Activated CD8-positive, alpha-beta T cell treated with anti-CD3 and anti-CD28 coated beads for 36 hours (primary cell): ENCODE results near the gene SLX9. TPM values are rescaled to one million over a fixed set of nuclear protein-coding genes. Genes with fewer than 3 reads are reported as not detected.

Experiments used
- ATAC-seq: fragments of 200-7000 bp; cut with Tn5 transposase; one replicate; pipeline ENCODE4 v1.10.0; 2021; ENCODE audit warnings: mild to moderate bottlenecking, moderate library complexity
- CTCF ChIA-PET: fragments of 350-600 bp; sonication (Branson Sonifier 250); formaldehyde crosslinking; loops from one replicate; lab custom pipeline; 2021; ENCODE audit warnings: antibody characterized with exemption; lab: Charles Lee
- POLR2A ChIA-PET: fragments of 350-600 bp; sonication (Branson Sonifier 250); formaldehyde crosslinking; loops from one replicate; lab custom pipeline; 2021; ENCODE audit warnings: antibody characterized with exemption; lab: Charles Lee
- DNase-seq: peaks from one replicate; pipeline ENCODE4 v3.0.0-alpha.2; 2020
- H3K27ac Mint-ChIP-seq: one replicate; pipeline ENCODE4 v1.8.0; 2021; ENCODE audit warnings: mild to moderate bottlenecking, mixed read lengths
- H3K27me3 Mint-ChIP-seq: one replicate; pipeline ENCODE4 v1.8.0; 2021; ENCODE audit warnings: mixed read lengths
- H3K36me3 Mint-ChIP-seq: one replicate; pipeline ENCODE4 v1.8.0; 2021; ENCODE audit warnings: low read depth, mixed read lengths
- H3K4me1 Mint-ChIP-seq: one replicate; pipeline ENCODE4 v1.8.0; 2021; ENCODE audit warnings: low read depth, mixed read lengths
- H3K4me3 Mint-ChIP-seq: one replicate; pipeline ENCODE4 v1.8.0; 2021; ENCODE audit warnings: mild to moderate bottlenecking, moderate library complexity, mixed read lengths
- H3K9me3 Mint-ChIP-seq: one replicate; pipeline ENCODE4 v1.8.0; 2021; ENCODE audit warnings: mixed read lengths
- CTCF ChIP-seq: fragments of 200-600 bp; IDR thresholded peaks from one replicate; pipeline ENCODE4 v1.8.0; 2022; ENCODE audit warnings: antibody characterized with exemption, mild to moderate bottlenecking
- intact Hi-C: fragments of 100-400 bp; cut with micrococcal nuclease; formaldehyde crosslinking; loops from one replicate; pipeline ENCODE4 v1.10.0; 2022
- total RNA-seq, 2 experiments: library from RNA; stranded (reverse); gene quantifications; one replicate each; pipeline ENCODE4 v1.2.3, GENCODE V29; 2021

Gene SLX9
- total RNA-seq, 2 experiments from 2014 or later, result 76.0 to 76.5 TPM

DNA sequence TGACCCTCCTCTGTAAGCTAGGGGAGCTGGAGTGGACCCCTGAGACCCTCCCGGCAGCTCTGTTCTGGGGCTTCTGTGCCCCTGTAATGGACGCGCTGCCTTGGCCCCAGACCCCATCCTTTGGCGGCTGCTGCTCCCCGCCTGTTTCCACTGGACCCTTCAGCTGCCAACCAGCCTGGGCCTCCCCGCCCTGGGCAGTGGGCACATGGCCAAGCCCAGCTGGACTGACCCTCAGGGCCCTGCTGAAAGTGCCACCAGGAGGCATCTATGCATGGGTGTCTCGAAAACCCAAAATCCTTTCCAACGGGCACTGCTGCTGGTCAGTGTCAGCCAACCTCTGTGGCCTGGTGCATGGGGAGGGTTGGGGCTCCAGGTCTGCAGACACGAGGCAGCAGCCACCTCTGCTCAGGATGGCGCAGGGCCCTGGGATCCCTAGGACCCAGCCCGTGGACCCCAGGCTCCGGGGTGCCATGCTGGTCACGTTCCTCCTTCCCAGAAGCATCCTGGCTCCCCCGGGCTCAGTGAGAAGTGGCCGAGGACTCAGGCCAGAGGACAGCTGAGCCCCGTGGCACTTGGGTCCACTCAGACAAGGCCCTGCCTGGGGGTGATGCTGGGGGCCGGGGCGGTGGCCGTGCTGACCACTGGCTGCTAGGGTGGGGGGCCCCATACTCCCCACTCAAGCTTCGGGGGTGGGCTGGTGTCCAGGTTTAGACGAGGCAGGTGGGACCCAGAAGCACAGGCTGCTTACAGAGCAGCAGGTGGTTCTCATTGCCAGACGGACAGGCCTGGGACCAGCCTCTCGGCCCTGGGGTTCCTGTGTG, 46.9 kb downstream of the SLX9 start:
- no peak overlapping the region for H3K4me3 Mint-ChIP-seq
- DNase-seq (no peak), ATAC-seq (no peak)
- POLR2A ChIA-PET, result no interaction called here
- CTCF ChIA-PET, result no interaction called here
- H3K9me3 Mint-ChIP-seq, result no peaks in the 10 kb centered on the region
- intact Hi-C loops, result no loop called here
- no peaks in the 10 kb centered on the region for H3K4me1 Mint-ChIP-seq
- no peaks in the 10 kb centered on the region for H3K27me3 Mint-ChIP-seq
- no peaks in the 10 kb centered on the region for H3K36me3 Mint-ChIP-seq
- H3K27ac Mint-ChIP-seq, result no peak overlapping the region
- no peak for TF ChIP-seq CTCF

DNA sequence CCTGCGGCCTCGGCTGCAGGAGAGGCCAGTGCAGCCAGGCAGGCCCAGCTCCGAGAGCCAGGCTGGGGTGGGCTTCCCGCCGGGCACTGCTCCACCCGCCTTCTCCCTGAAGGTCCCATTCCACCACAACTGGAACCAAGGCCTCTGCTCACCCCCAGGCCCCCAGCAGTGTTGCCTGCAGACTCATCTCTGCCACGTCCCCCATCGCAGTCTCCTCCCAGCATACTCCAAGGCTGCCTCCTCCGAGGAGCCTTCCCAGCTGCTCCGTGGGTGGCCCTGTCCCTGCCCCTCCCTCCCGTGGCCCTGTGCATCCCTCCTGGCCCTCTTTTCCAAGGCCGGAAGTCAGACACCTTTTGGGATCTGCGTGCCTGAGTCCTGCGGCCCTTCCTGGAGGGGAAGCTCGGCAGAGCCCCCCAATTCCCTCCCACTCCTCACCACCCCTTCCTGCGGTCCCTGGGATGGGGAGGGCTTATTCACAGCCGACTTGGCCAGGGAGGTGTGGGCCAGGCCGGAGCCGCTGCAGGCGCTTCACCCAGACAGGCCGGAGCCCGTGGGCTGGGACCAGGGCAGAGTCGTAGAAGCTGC, 47.6 kb downstream of the SLX9 start:
- DNase-seq (no peak), ATAC-seq (no peak)
- CTCF ChIA-PET, result no interaction called here
- Mint-ChIP-seq H3K27ac (no peak overlapping the region), H3K36me3 (no peaks in the 10 kb centered on the region), H3K9me3 (no peaks in the 10 kb centered on the region), H3K4me3 (no peak overlapping the region), H3K27me3 (no peaks in the 10 kb centered on the region), H3K4me1 (no peaks in the 10 kb centered on the region)
- intact Hi-C loops, result no loop called here
- no peak for TF ChIP-seq CTCF
- POLR2A ChIA-PET, result no interaction called here

GRCh38 chr21:44987886-44988606, 48.2 kb downstream of the SLX9 start:
- H3K27me3 Mint-ChIP-seq, result no peaks in the 10 kb centered on the region
- H3K27ac Mint-ChIP-seq, result no peak overlapping the region
- ChIA-PET CTCF (no interaction called here), POLR2A (interaction anchor here (0.6 kb wide), 1 partner anchor 27 kb away, joined by 3 read pairs; no protein-coding TSS in a partner anchor)
- H3K4me3 Mint-ChIP-seq, result no peak overlapping the region
- no peak for TF ChIP-seq CTCF
- H3K9me3 Mint-ChIP-seq, result no peaks in the 10 kb centered on the region
- no peaks in the 10 kb centered on the region for H3K4me1 Mint-ChIP-seq
- no peaks in the 10 kb centered on the region for H3K36me3 Mint-ChIP-seq
- DNase-seq (no peak), ATAC-seq (no peak)
- intact Hi-C loops, result no loop called here

DNA sequence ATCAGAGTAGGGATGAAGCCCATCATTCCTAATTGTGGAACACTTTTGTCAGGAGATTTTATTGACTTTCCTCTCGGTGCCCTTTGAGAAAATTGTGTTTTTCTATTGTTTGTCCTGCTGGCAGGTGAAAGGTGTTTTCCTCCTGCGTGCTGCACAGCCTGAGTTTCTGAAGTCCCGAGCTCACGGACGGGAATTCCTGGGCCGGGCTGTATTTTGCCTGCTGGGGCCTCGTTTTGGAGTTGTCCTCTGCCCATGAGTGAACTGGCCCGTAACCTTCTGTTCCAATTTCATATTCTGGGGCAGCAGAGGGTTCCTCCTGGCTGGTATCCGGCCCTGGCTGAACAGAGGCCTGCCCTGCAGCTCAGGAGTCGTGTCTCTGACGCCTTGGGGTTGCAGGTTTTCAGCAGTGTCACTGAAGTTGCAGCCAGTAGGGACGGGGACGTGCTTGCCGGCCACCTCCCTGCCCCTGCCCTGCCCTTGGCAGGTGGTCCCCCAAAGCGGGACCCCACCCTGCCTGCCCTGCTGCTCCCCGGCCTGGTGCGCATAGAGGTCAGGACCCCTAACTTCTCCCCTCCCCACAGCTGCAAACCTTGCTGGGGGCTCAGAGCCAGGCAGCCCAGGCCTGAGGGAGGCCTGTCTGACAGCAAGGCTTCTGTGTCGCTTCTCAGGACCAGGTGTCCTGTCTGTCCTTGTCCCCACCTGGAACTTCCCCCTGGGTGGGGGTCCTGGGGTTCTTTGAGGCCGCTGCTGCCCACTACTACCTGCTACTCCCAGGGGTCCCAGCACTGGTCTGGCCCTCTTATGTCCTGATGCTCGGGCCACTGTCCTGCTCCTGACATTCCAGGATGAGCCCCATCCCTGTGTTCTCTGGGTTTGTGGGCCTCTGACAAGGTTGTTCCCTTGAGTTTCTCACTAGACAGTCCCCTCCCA, 49.0 kb downstream of the SLX9 start:
- H3K4me1 Mint-ChIP-seq, result no peaks in the 10 kb centered on the region
- no peak overlapping the region for H3K4me3 Mint-ChIP-seq
- DNase-seq (no peak), ATAC-seq (no peak)
- H3K27ac Mint-ChIP-seq, result no peak overlapping the region
- ChIA-PET CTCF (interaction anchor here (0.8 kb wide), 1 partner anchor 39 kb away, joined by 3 read pairs; no protein-coding TSS in a partner anchor), POLR2A (interaction anchor here (0.6 kb wide), 1 partner anchor 27 kb away, joined by 3 read pairs; no protein-coding TSS in a partner anchor)
- intact Hi-C loops, result no loop called here
- H3K9me3 Mint-ChIP-seq, result no peaks in the 10 kb centered on the region
- TF ChIP-seq CTCF, result no peak
- no peaks in the 10 kb centered on the region for H3K27me3 Mint-ChIP-seq
- H3K36me3 Mint-ChIP-seq, result no peaks in the 10 kb centered on the region
